Vagina (tissue), 2 donors: ENCODE results near the gene MRPL17.

Experiments used
- CTCF ChIP-seq, 3 experiments: fragments of 450-650 bp in 2 of 3; fragments of 200-600 bp in 1 of 3; sonication (generic) in 1 of 3; IDR thresholded peaks; one replicate each; pipeline ENCODE4 v1.5.1; 2017 to 2019; ENCODE audit warnings: antibody characterized with exemption in 3 of 3, mild to moderate bottlenecking in 2 of 3, moderate library complexity in 2 of 3
- POLR2A ChIP-seq, 2 donors: fragments of 450-650 bp; IDR thresholded peaks; one replicate each; pipeline ENCODE4 v1.6.1; 2017; ENCODE audit warnings: antibody characterized with exemption in 2 of 2, mild to moderate bottlenecking in 2 of 2, moderate library complexity in 2 of 2

- TF ChIP-seq CTCF (IDR thresholded peaks at IDR 0.05) (no peak), POLR2A (IDR thresholded peaks at IDR 0.05) (no peak)
Observed at GRCh38 chr11:6694229-6694535, 11.0 kb upstream of the MRPL17 start.
